Measurements from ENCODE around the gene PXYLP1.

Gene PXYLP1

DNA sequence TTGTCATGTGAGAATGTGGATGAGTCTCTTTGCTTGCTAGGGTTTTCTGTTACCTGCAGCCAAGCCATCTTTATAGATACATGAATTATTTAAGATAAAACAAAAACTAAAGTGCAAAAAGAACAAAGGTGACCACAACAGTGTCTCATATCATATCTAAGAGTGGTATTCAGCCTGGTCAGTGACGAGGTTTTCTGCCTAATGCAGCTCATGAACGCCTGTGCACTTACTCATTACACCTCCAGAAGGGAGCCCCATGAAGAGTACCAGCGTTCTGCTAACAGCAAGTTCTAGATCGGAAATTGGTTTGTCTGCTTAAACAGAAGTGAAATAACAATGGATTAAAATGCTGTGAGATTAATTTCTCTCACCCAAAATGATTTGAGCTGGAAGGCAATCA lies 19.2 kb downstream of the PXYLP1 start:
- DNase-seq: no peak

GRCh38 chr3:141253326-141253725 lies 21.7 kb downstream of the PXYLP1 start:
- no peak for DNase-seq

GRCh38 chr3:141253811-141254210 lies 22.2 kb downstream of the PXYLP1 start:
- DNase-seq: no peak

- no peak for DNase-seq
These were observed 23.7 kb downstream of the PXYLP1 start for GRCh38 chr3:141255137-141255845.

- DNase-seq: no peak
These were observed 24.2 kb downstream of the PXYLP1 start for GRCh38 chr3:141255846-141256261.

- no peak for DNase-seq
These were observed 25.2 kb downstream of the PXYLP1 start for GRCh38 chr3:141256820-141257219.

DNA sequence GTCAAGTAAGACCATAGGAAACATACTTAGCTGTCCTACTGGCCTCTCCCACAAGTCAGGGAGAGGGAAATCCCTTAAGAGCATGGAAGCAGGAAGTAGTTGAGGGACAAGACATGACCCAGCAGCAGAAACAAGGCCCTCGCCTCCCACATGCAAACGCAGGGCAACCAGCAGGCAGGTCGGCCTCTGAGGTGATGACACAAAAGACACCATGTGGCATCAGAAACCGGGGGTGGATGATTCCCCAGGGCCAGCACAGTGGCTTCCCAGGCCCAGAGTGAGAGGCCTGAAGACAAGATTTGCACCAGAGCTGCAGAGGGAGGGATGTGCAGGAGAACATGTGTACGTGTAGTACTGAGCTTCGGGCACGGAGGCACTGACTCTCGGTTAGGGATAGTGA lies 26.3 kb downstream of the PXYLP1 start:
- no peak for DNase-seq

DNA sequence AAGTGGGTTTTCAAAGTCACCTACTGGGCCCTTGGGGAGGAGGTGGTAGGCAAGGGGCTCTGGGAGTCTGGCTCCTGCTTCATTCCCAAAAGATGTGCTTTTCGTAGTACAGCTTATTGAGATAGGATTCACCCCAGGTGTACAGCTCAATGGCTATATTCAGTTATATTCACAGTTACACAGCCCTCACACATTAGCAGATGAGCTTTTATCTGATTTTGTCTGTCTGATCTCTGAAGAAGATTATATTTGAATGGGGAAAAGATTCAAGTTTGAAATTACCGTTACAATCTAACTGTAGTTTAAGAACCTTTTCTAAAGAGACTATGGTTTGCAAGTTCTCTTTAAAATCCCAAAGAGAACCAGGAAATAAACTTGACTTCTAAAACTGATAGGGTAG lies 27.3 kb downstream of the PXYLP1 start:
- DNase-seq: no peak

- no peak for DNase-seq
These were observed 28.4 kb downstream of the PXYLP1 start for GRCh38 chr3:141259821-141260629.

DNA sequence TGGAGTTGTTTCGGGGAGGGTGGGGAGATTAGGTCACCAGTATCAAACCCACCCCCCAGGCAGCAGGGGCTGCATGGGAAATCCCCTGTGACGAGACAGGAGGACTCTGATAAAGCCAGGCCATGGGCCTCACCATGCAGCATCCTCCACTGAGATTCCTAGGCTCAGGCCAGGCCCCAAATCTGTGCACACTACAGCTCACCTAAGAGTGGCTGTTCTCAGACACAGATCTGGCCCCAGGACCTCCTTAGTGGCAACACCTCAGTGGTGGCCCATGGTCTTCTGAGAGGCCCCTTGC lies 29.0 kb downstream of the PXYLP1 start:
- no peak for DNase-seq

GRCh38 chr3:141261472-141262307 lies 30.1 kb downstream of the PXYLP1 start:
- no peak for DNase-seq

DNA sequence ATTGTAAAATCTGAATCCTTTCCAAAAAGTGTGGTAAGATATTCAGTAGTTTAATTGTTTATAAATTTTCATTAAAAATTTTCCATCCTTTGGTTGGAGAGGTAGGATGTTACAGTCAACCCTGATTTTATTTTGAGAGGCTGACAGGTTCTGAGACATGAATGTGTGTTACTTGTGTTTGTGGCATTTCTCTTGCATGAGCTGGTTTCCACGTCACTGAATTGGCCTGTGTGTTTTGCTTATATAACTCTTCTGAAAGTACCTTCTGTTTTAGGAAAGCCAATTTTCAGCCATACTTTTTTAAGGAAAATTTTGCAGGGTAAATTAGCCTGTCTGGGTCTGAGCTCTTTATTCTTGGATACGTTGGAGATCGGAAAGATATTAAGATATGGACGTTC lies 30.7 kb downstream of the PXYLP1 start:
- no peak for DNase-seq

DNA sequence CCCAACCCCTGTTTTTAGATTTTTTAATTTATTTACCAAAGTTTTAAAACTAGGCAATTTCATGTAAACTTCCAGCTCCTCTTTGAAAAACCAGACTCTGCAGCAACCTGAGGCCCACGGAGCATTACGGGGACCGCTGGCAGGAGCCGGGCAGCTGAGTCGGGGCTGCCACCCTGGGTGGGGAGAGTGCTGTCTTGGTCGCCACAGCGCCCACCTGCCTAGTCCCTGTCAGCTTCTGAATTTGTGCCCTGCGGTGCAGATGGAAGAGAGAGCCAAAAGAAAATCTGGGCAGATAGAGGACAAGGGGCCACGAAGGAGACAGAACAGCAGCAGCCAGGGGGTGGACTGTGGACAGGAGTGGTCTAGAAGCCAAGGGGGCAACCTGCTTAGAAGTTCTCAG lies 34.6 kb downstream of the PXYLP1 start:
- no peak for DNase-seq

DNA sequence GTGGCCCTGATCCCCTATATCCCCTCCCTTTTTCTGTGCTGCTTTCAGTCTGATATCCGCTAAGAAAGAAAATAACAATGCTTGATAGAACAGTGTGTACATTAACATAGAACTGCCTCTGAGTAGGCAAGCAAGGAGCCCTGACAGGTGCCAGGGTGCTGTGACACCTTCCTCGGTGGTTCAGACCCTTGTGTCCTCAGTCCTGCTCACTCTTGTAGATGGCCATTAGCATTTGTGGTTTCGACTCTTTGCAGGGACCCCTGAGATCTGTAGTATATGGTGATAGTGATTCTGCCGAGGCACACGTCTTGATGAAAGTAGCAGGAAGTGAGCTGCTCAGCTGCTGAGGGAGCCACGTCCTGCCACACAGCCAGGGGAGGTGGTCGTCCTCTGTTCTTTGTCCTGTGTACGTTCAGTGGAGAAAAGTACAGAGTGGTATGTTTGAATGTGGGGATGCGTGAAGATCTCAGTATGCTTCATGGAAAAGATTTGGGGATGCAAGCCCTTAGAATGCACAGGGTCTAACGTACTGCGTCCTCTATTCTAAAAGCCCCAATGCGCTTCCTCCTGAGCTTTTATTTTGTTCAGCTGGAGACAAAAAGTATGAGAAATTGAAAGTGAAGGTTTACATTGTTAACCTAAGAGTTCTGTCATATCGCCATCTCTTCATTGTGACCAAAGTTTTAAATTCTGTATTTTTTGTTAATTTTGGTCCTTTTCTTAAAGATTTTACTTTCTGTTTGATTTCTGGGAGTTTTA lies 35.4 kb downstream of the PXYLP1 start:
- no peak for DNase-seq

- no peak for DNase-seq
These were observed 36.0 kb downstream of the PXYLP1 start for GRCh38 chr3:141267629-141268028.

GRCh38 chr3:141268306-141268705 lies 36.7 kb downstream of the PXYLP1 start:
- no peak for DNase-seq

- DNase-seq: no peak
These were observed 37.2 kb downstream of the PXYLP1 start for GRCh38 chr3:141268791-141269190.

DNA sequence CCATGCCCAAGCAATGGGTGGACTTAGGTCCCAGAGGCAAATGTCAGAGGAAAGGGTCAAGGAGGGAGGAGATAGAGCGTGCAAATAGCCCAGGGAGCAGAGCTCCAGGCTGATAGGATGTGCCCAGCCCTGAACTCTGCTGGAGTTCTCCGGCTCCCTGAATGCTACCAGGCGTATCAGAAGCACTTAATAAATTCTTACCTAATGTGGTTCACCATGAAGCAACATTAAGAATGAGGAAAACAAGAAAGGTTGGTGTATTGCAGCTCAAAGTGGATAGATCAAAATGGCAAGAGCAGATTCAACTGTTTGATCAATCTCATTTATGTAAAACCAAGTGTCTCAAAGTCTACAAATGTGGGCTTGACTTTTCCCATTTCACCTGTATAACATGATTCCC lies 38.3 kb downstream of the PXYLP1 start:
- DNase-seq: no peak

DNA sequence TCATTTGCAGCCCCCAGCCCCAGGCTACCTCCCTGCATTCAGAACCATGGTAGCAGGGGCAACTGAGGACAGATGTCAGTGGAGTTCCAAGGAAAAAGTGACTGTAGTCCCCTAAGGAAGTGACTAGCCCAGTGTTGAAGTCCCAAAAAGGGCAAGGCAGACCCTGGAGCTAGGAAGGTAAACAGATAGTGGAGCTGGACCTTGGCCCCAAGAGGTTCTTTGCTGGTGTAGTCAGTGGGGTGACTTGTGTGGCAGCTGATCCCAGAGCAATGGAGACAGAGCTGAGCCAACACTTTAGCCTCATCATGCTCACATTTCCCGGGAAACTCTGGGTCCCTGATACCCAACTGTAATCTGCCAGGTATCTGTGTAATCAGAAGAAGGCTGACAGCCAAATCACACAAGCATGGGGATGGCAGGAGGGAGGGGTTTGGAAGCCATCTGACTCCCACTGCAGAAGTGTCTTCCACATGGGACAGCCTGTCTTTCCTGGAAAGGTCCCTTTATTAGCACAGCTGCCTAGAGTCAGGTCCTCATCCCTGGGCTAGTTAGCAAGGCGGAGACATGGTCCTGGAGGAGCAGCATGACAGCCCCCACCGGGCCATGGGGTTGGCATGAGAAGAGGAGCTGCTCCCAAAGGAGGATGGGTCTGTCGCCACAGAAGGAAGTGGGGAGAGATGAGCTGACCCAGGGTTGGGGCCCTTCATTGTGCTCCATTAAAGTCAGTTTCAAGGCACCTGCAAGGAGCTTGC lies 39.8 kb downstream of the PXYLP1 start:
- no peak for DNase-seq

- DNase-seq: no peak
These were observed 41.5 kb downstream of the PXYLP1 start for GRCh38 chr3:141272906-141273662.

DNA sequence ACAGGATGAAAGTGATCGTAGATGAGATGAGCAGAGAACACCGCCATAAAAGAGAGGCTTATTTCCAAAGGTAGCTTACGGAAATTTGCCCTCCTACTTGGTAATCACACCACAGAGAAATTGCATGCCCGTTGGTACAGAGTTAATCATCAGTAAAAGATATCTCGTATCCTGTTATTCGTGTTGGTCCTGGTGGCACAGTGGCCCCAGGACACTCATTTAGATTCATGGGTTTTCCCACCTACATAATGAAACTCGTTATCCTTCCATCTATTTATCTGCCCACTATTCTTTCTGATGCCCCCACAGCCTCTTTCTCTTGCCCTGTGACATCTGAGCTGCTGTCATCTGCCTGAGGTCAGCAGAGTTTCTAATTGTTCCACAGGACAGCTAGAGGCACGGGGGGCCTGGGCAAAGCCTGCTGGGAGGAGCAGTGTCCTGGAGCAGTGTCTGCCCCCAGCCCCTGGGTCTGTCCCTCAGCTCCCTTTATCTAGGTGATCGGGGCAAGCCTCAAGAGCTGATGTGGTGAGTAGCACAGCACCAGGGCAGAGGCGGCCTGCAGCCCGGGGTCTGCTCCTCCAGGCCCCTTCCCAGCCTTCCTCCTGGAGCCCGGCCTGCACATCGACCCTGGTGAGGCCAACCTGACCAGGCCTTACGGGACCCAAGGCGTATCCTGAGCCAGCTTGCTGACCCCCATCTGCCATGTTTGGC lies 42.2 kb downstream of the PXYLP1 start:
- no peak for DNase-seq
